Mucosa of descending colon (tissue), 3 donors: Measurements from ENCODE around the gene MRO. TPM values are rescaled to one million over a fixed set of nuclear protein-coding genes. Genes with fewer than 3 reads are reported as not detected.

Source experiments
- ATAC-seq: fragments of 200-7000 bp; cut with Tn5 transposase; one replicate; pipeline ENCODE4 v1.9.1; 2020; ENCODE audit warnings: mild to moderate bottlenecking, moderate library complexity
- DNase-seq, 3 donors: peaks; one replicate each; pipeline ENCODE4 v3.0.0-alpha.2; 2020
- H3K36me3 ChIP-seq: fragments of 200-600 bp; one replicate; pipeline ENCODE4 v1.8.0; 2021; ENCODE audit warnings: low read depth, mild to moderate bottlenecking
- H3K4me1 ChIP-seq: fragments of 200-600 bp; one replicate; pipeline ENCODE4 v1.8.0; 2021; ENCODE audit warnings: low read depth, mild to moderate bottlenecking
- H3K4me3 ChIP-seq: fragments of 200-600 bp; one replicate; pipeline ENCODE4 v1.8.0; 2021; ENCODE audit warnings: mild to moderate bottlenecking
- H3K9me3 ChIP-seq: fragments of 200-600 bp; one replicate; pipeline ENCODE4 v1.8.0; 2021; ENCODE audit warnings: mild to moderate bottlenecking
- CTCF ChIP-seq: fragments of 200-600 bp; IDR thresholded peaks from one replicate; pipeline ENCODE4 v1.8.0; 2022; ENCODE audit warnings: antibody characterized with exemption, mild to moderate bottlenecking
- intact Hi-C, 2 donors: fragments of 100-400 bp; cut with DNase I in 1 of 2; cut with micrococcal nuclease in 1 of 2; formaldehyde crosslinking; loops; one replicate each; pipeline versions ENCODE4 v1.11.0 to v1.11.1; 2022; cut with DNase I, micrococcal nuclease
- total RNA-seq, 3 donors: library from RNA; stranded (reverse); fragmentation: NEBNext Ultra II Directional in 2 of 3; extraction: Animal tissue kit (Norgen Biotek cat#: 25700) in 2 of 3; gene quantifications; one replicate each; pipeline versions ENCODE4 v1.2.1 to v1.2.4, GENCODE V29; 2021 to 2023
- donor health status: DM: no; HTN: no; CAD: no; lungs with moderate emphysema.
- donor health status: DM: no; HTN: no; CAD: no.
- donor health status: DM: no; HTN: yes; CAD: no.

Gene MRO
- total RNA-seq, 3 donors from 2014 or later, result 0.23 to 0.48 (median 0.28) TPM

GRCh38 chr18:50825621-50826020 lies 5.8 kb upstream of the MRO start:
- no peak for TF ChIP-seq CTCF
- intact Hi-C loops, result loop anchor here in 1 of 2 donors (5.0 kb wide), 1 partner anchor 227 kb away; no protein-coding TSS in a partner anchor
- Histone ChIP-seq H3K36me3 (no peaks in the 10 kb centered on the region), H3K9me3 (no peaks in the 10 kb centered on the region), H3K4me1 (peaks cover 10% of the 10 kb centered on the region), H3K4me3 (no peak overlapping the region)
- ATAC-seq (peak; percentile 9), DNase-seq (no peak)

GRCh38 chr18:50822756-50823155 lies 2.9 kb upstream of the MRO start:
- no peak for DNase-seq
- intact Hi-C loops, result no loop called here

GRCh38 chr18:50820901-50821520 lies 1.2 kb upstream of the MRO start:
- Histone ChIP-seq H3K36me3 (no peaks in the 10 kb centered on the region), H3K4me3 (no peak overlapping the region), H3K4me1 (peaks cover 16% of the 10 kb centered on the region), H3K9me3 (no peaks in the 10 kb centered on the region)
- intact Hi-C loops, result no loop called here
- TF ChIP-seq CTCF, result no peak
- ATAC-seq (no peak), DNase-seq (no peak)

More at GRCh38 chr18:50822756-50823155, 2.9 kb upstream of the MRO start:
- TF ChIP-seq CTCF, result no peak
- no peak overlapping the region for H3K4me3 ChIP-seq
- peaks cover 22% of the 10 kb centered on the region for H3K4me1 ChIP-seq
- ATAC-seq, result no peak
- no peaks in the 10 kb centered on the region for H3K9me3 ChIP-seq
- no peaks in the 10 kb centered on the region for H3K36me3 ChIP-seq

- ATAC-seq (peak; percentile 72), DNase-seq (peak; percentile 60 to 70 (median 62))
- Histone ChIP-seq H3K9me3 (no peaks in the 10 kb centered on the region), H3K4me3 (no peak overlapping the region), H3K36me3 (no peaks in the 10 kb centered on the region), H3K4me1 (peaks cover 16% of the 10 kb centered on the region)
- TF ChIP-seq CTCF, result no peak
- intact Hi-C loops, result loop anchor here in 1 of 2 donors (5.0 kb wide), 1 partner anchor 233 kb away; no protein-coding TSS in a partner anchor
Observed at GRCh38 chr18:50819027-50819727, 639 bp downstream of the MRO start.

GRCh38 chr18:50816419-50817166 lies 3.2 kb downstream of the MRO start:
- Histone ChIP-seq H3K4me1 (peaks cover 16% of the 10 kb centered on the region), H3K4me3 (no peak overlapping the region), H3K36me3 (no peaks in the 10 kb centered on the region), H3K9me3 (no peaks in the 10 kb centered on the region)
- peak; percentile 20 for ATAC-seq
- no peak for DNase-seq
- no peak for TF ChIP-seq CTCF
- intact Hi-C loops, result loop anchor here in 1 of 2 donors (5.0 kb wide), 1 partner anchor 236 kb away; no protein-coding TSS in a partner anchor
